Loucy (cell line): ENCODE results near the gene ISM1.

Source experiments
- EZH2phosphoT487 ChIP-seq: fragments of 200-600 bp; IDR thresholded peaks from 2 replicates; pipeline ENCODE4 v1.6.1; 2018; ENCODE audit warnings: antibody characterized with exemption, mild to moderate bottlenecking, moderate library complexity, borderline replicate concordance
- TF ChIP-seq, protein P1 (sequence below): fragments of 200-600 bp; sonication (generic); conservative IDR thresholded peaks from 2 replicates; pipeline ENCODE4 v1.5.1; 2014; ENCODE audit warnings: mild to moderate bottlenecking, antibody characterized with exemption, low read length

DNA sequence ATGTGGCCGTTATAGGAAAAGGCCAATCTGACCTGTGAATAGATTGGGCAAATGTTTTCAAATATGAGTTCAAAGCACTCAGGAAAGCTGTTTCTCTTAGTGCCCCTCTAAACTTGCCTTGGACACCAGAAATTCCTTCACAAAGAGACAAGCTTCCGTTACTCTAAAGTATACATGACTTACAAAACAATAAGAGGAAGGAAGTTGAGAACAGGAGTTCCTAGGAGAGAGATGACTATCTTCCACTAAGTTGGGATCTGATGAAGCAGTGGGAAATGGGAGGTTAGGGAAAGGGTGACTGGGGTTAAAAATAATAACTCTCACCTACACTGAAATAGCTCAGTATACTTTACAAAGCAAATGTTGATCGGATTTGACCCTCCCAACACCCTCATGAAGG lies 50.0 kb downstream of the ISM1 start:
- TF ChIP-seq, protein P1, sequence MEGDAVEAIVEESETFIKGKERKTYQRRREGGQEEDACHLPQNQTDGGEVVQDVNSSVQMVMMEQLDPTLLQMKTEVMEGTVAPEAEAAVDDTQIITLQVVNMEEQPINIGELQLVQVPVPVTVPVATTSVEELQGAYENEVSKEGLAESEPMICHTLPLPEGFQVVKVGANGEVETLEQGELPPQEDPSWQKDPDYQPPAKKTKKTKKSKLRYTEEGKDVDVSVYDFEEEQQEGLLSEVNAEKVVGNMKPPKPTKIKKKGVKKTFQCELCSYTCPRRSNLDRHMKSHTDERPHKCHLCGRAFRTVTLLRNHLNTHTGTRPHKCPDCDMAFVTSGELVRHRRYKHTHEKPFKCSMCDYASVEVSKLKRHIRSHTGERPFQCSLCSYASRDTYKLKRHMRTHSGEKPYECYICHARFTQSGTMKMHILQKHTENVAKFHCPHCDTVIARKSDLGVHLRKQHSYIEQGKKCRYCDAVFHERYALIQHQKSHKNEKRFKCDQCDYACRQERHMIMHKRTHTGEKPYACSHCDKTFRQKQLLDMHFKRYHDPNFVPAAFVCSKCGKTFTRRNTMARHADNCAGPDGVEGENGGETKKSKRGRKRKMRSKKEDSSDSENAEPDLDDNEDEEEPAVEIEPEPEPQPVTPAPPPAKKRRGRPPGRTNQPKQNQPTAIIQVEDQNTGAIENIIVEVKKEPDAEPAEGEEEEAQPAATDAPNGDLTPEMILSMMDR: no peak
- no peak for TF ChIP-seq EZH2phosphoT487
